GM12891 (cell line): Measurements from ENCODE around the gene NRP2.
A peak's percentile ranks its signal among the peaks of the same experiment; 100 is the strongest.

ENCODE experiments used
- DNase-seq: peaks from one replicate; pipeline ENCODE4 v3.0.0; 2011; ENCODE audit warnings: low spot score; ENCODE audit not compliant: insufficient read length
- FAIRE-seq: peaks from 2 replicates; lab custom pipeline; 2011; peaks lifted over from hg19 to GRCh38; lab: Jason Lieb, UNC
- PAX5 ChIP-seq: IDR thresholded peaks from 2 replicates; pipeline ENCODE4 v1.6.1; 2011; ENCODE audit warnings: low read length, moderate library complexity, mild to moderate bottlenecking; ENCODE audit not compliant: insufficient read depth, severe bottlenecking
- POLR2A ChIP-seq: IDR thresholded peaks from 2 replicates; pipeline ENCODE4 v1.6.1; 2011; ENCODE audit warnings: low read depth, low read length, control low read depth
- POLR2AphosphoS5 ChIP-seq: IDR thresholded peaks from 2 replicates; pipeline ENCODE4 v1.6.1; 2011; ENCODE audit warnings: low read depth, low read length, control low read depth
- POU2F2 ChIP-seq: IDR thresholded peaks from 2 replicates; pipeline ENCODE4 v1.6.1; 2011; ENCODE audit warnings: low read depth, mild to moderate bottlenecking, control low read depth, low read length, moderate library complexity
- SPI1 ChIP-seq: IDR thresholded peaks from 2 replicates; pipeline ENCODE4 v1.6.1; 2011; ENCODE audit warnings: low read depth, low read length, control low read depth
- TAF1 ChIP-seq: IDR thresholded peaks from 2 replicates; pipeline ENCODE4 v1.6.1; 2011; ENCODE audit warnings: low read depth, low read length, control low read depth

Gene NRP2

DNA sequence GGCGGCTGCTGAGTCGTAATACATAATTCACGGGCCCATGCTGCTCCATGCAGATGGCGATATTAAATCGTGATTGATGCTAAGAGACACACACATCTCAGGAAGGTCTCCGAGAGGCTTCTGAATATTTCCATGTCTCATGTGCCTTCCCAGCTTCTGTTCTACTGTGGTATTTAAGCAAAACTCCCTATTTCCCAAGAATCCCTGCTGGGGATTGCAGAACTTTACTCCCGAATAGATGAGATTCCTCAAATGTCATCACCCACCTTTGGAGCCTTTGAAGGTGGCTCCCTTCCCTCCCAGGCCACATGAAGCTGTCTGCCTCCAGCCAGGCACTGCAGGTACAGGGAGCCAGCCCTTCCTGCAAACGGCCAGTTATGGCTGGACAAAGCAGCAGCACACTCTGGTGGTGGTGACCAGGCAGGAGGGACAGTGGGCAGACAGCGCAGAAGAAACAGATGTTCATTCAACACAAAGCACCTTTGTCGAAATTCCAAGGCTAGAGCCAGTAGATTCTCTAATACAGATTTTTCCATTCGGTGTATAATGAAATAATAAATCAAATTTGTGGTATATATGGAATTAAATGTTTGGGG lies 14.1 kb downstream of the NRP2 start:
- TF ChIP-seq PAX5 (no peak), POLR2A (no peak), SPI1 (no peak), POU2F2 (no peak), TAF1 (no peak), POLR2AphosphoS5 (no peak)
- no peak for FAIRE-seq
- DNase-seq = no peak

DNA sequence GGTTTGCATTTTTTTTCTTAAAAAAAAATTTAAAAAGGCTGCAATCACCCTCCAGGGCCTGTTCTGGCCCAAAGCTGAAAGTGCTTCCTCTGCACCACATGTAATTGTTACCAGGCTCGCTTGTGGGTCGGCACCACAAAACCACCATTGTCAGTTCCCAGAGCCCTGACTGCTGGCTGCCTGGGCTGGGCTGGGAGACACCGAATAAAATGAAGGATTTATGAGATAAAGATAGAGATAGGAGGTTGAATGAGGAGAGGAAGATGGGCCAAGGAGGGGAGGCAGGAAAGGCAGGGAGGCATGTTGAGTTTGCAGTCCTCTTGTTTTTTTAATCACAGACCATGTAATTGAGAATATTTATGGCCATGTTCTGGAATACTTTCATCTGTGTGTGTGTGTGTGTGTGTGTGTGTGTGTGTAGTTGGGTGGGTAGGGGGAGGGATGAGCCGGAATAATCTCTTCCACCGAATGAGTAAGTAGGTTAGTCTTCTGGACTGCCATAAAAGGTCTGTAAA lies 14.7 kb downstream of the NRP2 start:
- no peak for DNase-seq
- FAIRE-seq = no peak
- TF ChIP-seq PAX5 = no peak
- TF ChIP-seq POLR2AphosphoS5 = no peak
- no peak for TF ChIP-seq TAF1
- TF ChIP-seq POLR2A = no peak
- TF ChIP-seq SPI1 = no peak
- TF ChIP-seq POU2F2 = no peak

DNA sequence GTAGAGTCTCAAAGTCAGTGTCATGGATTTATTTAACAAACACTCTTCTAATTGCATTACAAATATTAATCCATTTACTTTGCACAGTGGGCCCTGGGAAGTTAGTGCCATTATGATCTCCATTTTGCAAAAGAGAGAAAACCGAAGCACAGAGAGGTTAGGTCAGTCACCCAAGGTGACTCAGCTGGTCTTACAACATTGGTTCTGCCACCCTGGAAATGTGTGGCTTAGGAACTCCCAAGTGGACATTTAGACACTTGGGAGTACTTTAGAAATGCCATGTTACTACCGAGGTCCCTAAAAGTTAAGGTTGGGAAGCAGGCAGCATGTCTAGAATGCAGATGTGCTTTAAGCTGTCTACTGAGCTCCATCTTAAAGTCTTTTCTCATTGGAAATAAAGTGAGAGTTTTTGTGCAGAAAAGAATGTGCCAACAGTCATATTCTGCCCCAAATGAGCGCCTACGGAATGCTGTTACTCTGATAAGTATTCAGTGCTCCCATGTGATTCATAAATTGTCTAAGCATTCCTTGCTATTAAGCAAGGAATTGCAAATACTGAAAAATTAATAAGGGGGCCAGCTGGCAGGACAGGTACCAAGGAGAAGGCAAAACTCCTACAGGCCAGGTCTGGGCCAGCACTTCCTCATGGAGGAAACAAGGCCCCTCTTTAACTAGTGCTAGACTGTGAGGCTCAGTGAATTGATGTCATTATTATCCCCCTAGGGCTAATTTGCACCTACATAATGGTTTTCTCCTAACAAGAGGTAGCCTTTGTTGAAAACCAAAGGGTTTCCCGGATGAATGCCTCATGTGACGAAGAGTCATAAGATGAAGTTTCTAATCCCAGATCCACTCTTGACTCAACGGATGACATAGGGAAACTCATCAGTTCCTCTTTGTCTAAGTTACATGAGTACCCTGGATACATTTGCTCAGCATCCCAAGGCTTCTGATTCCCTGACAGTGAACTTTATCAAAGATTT lies 16.3 kb downstream of the NRP2 start:
- no peak for TF ChIP-seq POLR2A
- peak; percentile 57 for TF ChIP-seq SPI1
- TF ChIP-seq PAX5 = no peak
- no peak for TF ChIP-seq POLR2AphosphoS5
- FAIRE-seq = no peak
- DNase-seq = no peak

DNA sequence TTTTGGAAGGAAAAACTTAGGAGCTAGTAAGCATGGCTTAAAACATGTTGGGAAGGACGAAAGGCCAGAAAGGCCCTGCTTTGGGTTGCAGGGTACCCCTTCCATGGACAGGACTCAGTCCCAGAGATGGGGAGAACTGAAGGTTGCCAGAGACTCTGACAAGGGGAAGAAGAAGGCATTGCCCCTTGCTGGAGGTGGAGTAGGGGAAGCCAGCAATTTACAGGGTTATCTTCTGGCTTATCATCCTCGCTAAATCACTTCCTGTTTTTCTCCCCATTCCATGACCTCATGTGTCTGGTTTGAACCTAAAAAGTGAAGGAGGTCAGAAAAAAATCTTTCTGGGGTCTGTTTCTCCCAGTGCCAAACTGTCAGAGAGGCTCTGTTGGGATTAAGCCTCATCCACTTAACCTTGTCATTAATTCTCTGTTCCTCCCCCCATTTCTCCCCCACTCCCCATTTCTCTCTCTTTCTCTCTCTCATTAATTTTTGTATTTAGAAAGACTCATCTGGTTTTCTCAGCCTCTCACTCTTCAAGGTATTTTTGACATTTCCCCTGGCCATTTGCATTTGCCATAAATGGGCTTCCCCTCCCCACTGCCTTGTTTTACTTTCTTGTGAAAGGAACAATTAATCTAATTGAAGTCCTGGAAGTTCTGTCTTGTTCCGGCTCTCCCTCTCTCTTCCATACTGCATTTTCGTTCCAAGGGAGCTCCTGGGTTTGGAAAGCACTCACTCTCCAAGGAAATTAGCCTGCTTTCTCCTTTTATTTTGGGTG lies 17.4 kb downstream of the NRP2 start:
- FAIRE-seq (no peak), DNase-seq (no peak)
- no peak for TF ChIP-seq POLR2AphosphoS5
- TF ChIP-seq SPI1 = peak; percentile 89

DNA sequence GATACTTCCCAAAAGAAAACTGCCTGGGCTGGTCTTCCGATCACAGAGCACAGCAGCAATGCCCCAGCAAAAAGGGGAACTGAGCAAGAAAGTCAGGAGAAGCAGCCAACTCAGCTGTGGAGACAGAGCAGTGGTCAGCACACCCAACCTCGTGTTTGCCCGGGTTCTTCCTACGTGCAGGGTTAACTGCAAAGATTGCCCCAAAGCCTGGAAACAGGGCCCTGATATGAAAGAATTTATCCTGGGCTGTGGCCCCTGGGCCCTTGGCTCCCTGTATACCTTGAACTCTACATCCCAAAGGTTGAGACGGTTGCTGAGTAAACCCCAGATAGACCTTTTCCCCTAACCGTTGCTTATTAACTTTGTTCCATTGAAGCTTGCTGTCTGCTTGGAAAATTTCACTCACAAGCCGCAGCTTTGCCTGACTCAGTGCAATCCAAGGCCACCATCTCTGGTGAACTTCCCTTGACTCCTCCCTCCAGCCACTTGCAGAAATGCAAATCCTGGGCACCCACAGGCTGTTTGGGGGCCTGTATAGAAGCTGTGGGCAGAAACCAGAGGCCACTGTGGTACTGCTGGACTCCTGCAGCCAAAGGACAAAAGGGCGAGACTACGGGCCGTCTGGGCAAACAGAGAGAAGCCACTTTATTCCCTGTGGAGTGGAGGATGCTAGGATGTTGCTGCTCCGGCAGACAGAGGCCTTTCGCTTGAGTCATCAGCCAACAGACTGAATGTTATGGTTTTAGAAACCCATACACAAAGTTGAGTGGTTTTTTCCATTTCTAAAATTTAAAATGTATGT lies 18.2 kb downstream of the NRP2 start:
- no peak for DNase-seq
- FAIRE-seq = peak; percentile 87
- no peak for TF ChIP-seq POLR2AphosphoS5
- peak; percentile 69; the same call in 1 of the 2 replicates for TF ChIP-seq POU2F2
- TF ChIP-seq POLR2A = no peak
- no peak for TF ChIP-seq TAF1
- peak; percentile 97 for TF ChIP-seq SPI1
- TF ChIP-seq PAX5 = no peak

DNA sequence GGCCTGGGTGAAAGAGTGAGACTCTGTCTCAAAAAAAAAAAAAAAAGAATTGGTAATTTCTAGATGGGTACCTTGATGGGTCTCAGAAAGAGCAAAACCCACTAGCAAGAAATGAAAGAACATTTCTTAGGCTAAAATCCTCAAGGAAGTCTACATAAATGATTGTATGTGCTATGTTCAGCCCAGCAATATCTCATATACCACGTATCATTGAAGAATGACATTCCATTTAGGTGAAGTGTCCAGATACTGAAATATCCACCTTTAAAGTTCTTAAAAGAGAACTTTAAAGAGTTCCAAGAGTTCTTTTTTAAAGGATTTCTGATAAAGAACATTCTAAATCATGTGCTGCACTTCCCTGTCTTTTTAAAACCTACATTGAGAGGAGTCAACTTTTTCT lies 19.2 kb downstream of the NRP2 start:
- FAIRE-seq = no peak
- no peak for DNase-seq
- TF ChIP-seq POLR2AphosphoS5 (no peak), PAX5 (no peak), SPI1 (no peak), POLR2A (no peak), POU2F2 (no peak), TAF1 (no peak)

DNA sequence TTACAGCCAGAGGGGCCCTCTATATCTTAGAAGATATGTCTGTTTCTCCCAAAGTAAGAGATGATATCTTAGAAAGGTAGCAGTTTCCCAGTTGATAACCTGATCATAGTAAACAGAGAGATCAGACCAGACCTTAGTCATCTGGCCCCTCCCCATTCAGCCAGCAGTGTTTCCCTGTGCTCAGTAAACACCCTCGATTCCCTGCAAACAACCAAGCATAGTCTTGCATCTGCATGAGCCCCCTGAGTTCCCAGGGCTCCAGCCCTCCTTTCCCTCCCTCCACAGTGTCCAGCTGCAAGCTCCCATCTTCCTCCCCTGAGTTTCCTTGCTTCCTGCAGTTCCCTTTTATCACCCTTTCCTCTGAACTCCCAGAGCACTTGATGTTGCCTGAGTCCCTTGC lies 20.3 kb downstream of the NRP2 start:
- no peak for FAIRE-seq
- TF ChIP-seq POLR2AphosphoS5 = no peak
- TF ChIP-seq PAX5 = no peak
- TF ChIP-seq TAF1 = no peak
- no peak for TF ChIP-seq POU2F2
- TF ChIP-seq POLR2A = no peak
- no peak for TF ChIP-seq SPI1
- DNase-seq = no peak

DNA sequence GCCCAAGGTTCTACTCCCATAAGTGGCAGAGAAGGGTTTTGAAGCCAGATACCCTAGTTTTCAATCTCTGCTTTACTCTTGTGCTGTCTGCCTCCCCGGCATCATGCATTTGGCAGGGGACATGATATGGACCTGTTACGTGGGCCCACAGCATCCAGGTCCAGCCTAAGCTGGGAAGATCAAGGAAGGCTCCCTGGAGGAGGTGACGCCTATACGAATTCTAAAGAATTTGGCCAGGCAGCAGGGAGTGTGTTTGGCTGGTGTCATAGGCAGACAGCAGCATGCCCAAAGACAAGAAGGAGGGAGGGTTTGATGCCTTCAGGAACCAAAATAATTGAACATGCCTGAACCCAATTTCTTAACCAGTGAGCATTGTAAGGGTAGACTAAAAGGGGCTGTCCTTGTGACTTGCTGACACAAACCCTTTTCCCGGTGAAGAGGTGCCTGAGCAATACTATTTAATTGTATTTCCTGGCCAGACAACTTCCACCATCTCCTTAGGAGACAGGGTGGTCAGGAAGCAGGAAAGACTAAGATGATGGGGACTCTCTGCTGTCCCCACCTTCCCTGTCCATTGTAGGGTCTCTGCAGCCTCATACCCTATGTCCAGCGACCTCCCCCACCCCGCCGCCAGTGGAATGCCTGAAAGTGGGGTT lies 21.3 kb downstream of the NRP2 start:
- TF ChIP-seq TAF1 (no peak), POU2F2 (no peak), POLR2AphosphoS5 (no peak), SPI1 (no peak), PAX5 (no peak), POLR2A (no peak)
- FAIRE-seq (no peak), DNase-seq (no peak)
